GM12878 (cell line): ENCODE data around the gene ADGRG4. TPM values are rescaled to one million over a fixed set of nuclear protein-coding genes. Genes with fewer than 3 reads are reported as not detected.

Experiments used
- ATAC-seq: fragments of 200-7000 bp; cut with Tn5 transposase; 3 replicates; pipeline ENCODE4 v1.9.1; 2020; ENCODE audit warnings: mild to moderate bottlenecking, moderate library complexity
- BruUV-seq: library from RNA; stranded (reverse); fragments of 400-500 nt; replicated peaks from 2 replicates; lab custom pipeline; 2021; lab: Mats Ljungman, UMichigan
- CTCF ChIA-PET: fragments of 300-600 bp; sonication (Branson Sonifier 250); formaldehyde crosslinking; extraction: SDS; loops from one replicate; lab custom pipeline; 2021; ENCODE audit warnings: inconsistent platforms; lab: Yijun Ruan, JAX
- POLR2A ChIA-PET: fragments of 350-600 bp; formaldehyde crosslinking; extraction: SDS; loops from one replicate; lab custom pipeline; 2021; ENCODE audit warnings: inconsistent platforms; lab: Charles Lee
- RAD21 ChIA-PET: fragments of 300-600 bp; sonication (Branson Sonifier 250); formaldehyde crosslinking; loops from one replicate; lab custom pipeline; 2023; ENCODE audit warnings: antibody characterized with exemption; ENCODE audit not compliant: unreplicated experiment; lab: Charles Lee
- SMC1A ChIA-PET: fragments of 300-600 bp; sonication (Branson Sonifier 250); formaldehyde crosslinking; loops from one replicate; lab custom pipeline; 2023; ENCODE audit not compliant: unreplicated experiment, uncharacterized antibody; lab: Charles Lee
- DNase-seq: peaks from one replicate; pipeline ENCODE4 v3.0.0-alpha.2; 2011; ENCODE audit warnings: low read depth, low spot score
- FAIRE-seq: peaks from 3 replicates; lab custom pipeline; 2011; peaks lifted over from hg19 to GRCh38; lab: Jason Lieb, UNC
- H2AFZ ChIP-seq: 2 replicates; pipeline ENCODE4 v1.6.0; 2011; ENCODE audit warnings: low read depth, low read length, control low read depth; ENCODE audit not compliant: control insufficient read depth
- H3K27ac ChIP-seq: 2 replicates; pipeline ENCODE4 v1.5.1; 2011; ENCODE audit warnings: control low read depth; ENCODE audit not compliant: control insufficient read depth, insufficient read depth
- H3K27me3 ChIP-seq, 2 experiments: replicated peaks in 1 of 2; 2 replicates each; pipeline versions ENCODE4 v1.6.0 to v1.6.1; 2011; ENCODE audit warnings: low read length in 1 of 2; ENCODE audit not compliant: control insufficient read depth in 2 of 2, insufficient read depth in 2 of 2
- H3K36me3 ChIP-seq, 2 experiments: 2 replicates each; pipeline ENCODE4 v1.5.1; 2011; ENCODE audit warnings: low read length in 1 of 2; ENCODE audit not compliant: control insufficient read depth in 2 of 2, insufficient read depth in 2 of 2
- H3K4me1 ChIP-seq: 2 replicates; pipeline ENCODE4 v1.6.1; 2011; ENCODE audit warnings: mild to moderate bottlenecking, low read length, moderate library complexity, mixed read lengths; ENCODE audit not compliant: control insufficient read depth, insufficient read depth
- H3K4me2 ChIP-seq: 2 replicates; pipeline ENCODE4 v1.6.0; 2011; ENCODE audit warnings: control low read depth; ENCODE audit not compliant: control insufficient read depth, insufficient read depth
- H3K4me3 ChIP-seq: fragments of 200-600 bp; sonication (generic); 2 replicates; pipeline ENCODE4 v1.5.1; 2016
- H3K79me2 ChIP-seq: 2 replicates; pipeline ENCODE4 v1.6.0; 2011; ENCODE audit warnings: low read length; ENCODE audit not compliant: control insufficient read depth, insufficient read depth
- H3K9ac ChIP-seq: 2 replicates; pipeline ENCODE4 v1.8.0; 2011; ENCODE audit warnings: low read length, control low read depth, mixed read lengths; ENCODE audit not compliant: control insufficient read depth, insufficient read depth
- H3K9me3 ChIP-seq: replicated peaks from 3 replicates; pipeline ENCODE4 v1.5.1; 2011; ENCODE audit warnings: mild to moderate bottlenecking, low read length; ENCODE audit not compliant: control insufficient read depth, insufficient read depth
- H4K20me1 ChIP-seq: 2 replicates; pipeline ENCODE4 v1.6.0; 2011; ENCODE audit not compliant: control insufficient read depth, insufficient read depth
- ATF3 ChIP-seq: IDR thresholded peaks from 2 replicates; pipeline ENCODE4 v1.6.1; 2011; ENCODE audit warnings: low read depth, mild to moderate bottlenecking, low read length, moderate library complexity, borderline replicate concordance; ENCODE audit errors: extremely low read depth
- CBX3 ChIP-seq: fragments of 200-600 bp; sonication (generic); IDR thresholded peaks from 2 replicates; pipeline ENCODE4 v1.6.1; 2016; ENCODE audit warnings: low read depth, borderline replicate concordance
- ESRRA ChIP-seq: IDR thresholded peaks from 2 replicates; pipeline ENCODE4 v1.6.1; 2012; ENCODE audit warnings: mild to moderate bottlenecking, low read length, improper control_type of control experiment
- ETV6 ChIP-seq, 2 experiments: fragments of 450-650 bp in 1 of 2; IDR thresholded peaks in 1 of 2; conservative IDR thresholded peaks in 1 of 2; 2 replicates each; pipeline ENCODE4 v1.6.1; 2014; ENCODE audit warnings: antibody characterized with exemption in 1 of 2, borderline replicate concordance in 1 of 2, low read depth in 1 of 2, mild to moderate bottlenecking in 1 of 2, moderate library complexity in 1 of 2
- FOS ChIP-seq: IDR thresholded peaks from 3 replicates; pipeline ENCODE4 v1.6.1; 2011; ENCODE audit warnings: borderline replicate concordance; ENCODE audit not compliant: insufficient read length; ENCODE audit errors: extremely low read depth
- HDGF ChIP-seq: fragments of 450-650 bp; IDR thresholded peaks from 2 replicates; pipeline ENCODE4 v1.6.1; 2016; ENCODE audit warnings: antibody characterized with exemption
- MEF2B ChIP-seq: fragments of 450-650 bp; IDR thresholded peaks from 2 replicates; pipeline ENCODE4 v1.6.1; 2018; ENCODE audit warnings: mild to moderate bottlenecking, moderate library complexity; ENCODE audit not compliant: partially characterized antibody, poor library complexity, severe bottlenecking
- NFXL1 ChIP-seq: fragments of 450-650 bp; IDR thresholded peaks from 2 replicates; pipeline ENCODE4 v1.6.1; 2017; ENCODE audit warnings: antibody characterized with exemption, mild to moderate bottlenecking, borderline replicate concordance
- RB1 ChIP-seq: fragments of 450-650 bp; formaldehyde crosslinking; IDR thresholded peaks from 2 replicates; pipeline ENCODE4 v1.6.1; 2017; ENCODE audit warnings: mild to moderate bottlenecking, borderline replicate concordance
- RUNX3 ChIP-seq: IDR thresholded peaks from 2 replicates; pipeline ENCODE4 v1.6.1; 2012; ENCODE audit warnings: low read length, inconsistent platforms
- SMC3 ChIP-seq: IDR thresholded peaks from 2 replicates; pipeline ENCODE4 v1.6.1; 2011; ENCODE audit warnings: low read length, improper control_type of control experiment, borderline replicate concordance
- ZNF274 ChIP-seq: IDR thresholded peaks from one replicate; pipeline ENCODE4 v1.8.0; 2011; ENCODE audit not compliant: insufficient read length, insufficient read depth
- ZNF592 ChIP-seq: fragments of 450-650 bp; IDR thresholded peaks from 2 replicates; pipeline ENCODE4 v1.6.1; 2017; ENCODE audit warnings: mild to moderate bottlenecking, moderate library complexity
- WGBS: methylation state at CpG from one replicate; pipeline ENCODE4 v1.1.6; 2016; ENCODE audit warnings: low lambda C conversion rate; ENCODE audit not compliant: insufficient replicate concordance, insufficient coverage; ENCODE audit errors: missing lambda C conversion rate; 5-methylcytosine and 5-hydroxymethylcytosine counted together
- in situ Hi-C: fragments of 300-500 bp; cut with MboI; formaldehyde crosslinking; loops from 9 replicates; pipeline ENCODE4 v1.14.3; 2018; ENCODE audit warnings: mixed read lengths
- intact Hi-C: fragments of 100-400 bp; cut with micrococcal nuclease; formaldehyde crosslinking; loops from one replicate; pipeline ENCODE4 v1.14.2; 2022; ENCODE audit not compliant: unreplicated experiment
- polyA plus RNA-seq, 11 experiments: library from polyadenylated mRNA; depleted of rRNA in 4 of 11; unstranded in 6 of 11; stranded (reverse) in 5 of 11; fragments of >200 nt; fragmentation: Nextera tagmentation in 4 of 11; fragmentation: Illumina TruSeq in 1 of 11; extraction: Ambion mirVana in 4 of 11; extraction: Trizol in 1 of 11; gene quantifications; 1 replicate in 1 of 11; 2 replicates in 10 of 11; pipeline versions ENCODE4 v1.2.1 to v1.2.3, GENCODE V29; 2011 to 2016; ENCODE audit warnings: inconsistent platforms in 2 of 11, missing spikeins in 2 of 11, low read depth in 1 of 11
- total RNA-seq, 4 experiments: library from RNA; depleted of rRNA in 3 of 4; stranded (reverse); fragments of >200 nt in 3 of 4; fragmentation: Illumina TruSeq in 1 of 4; extraction: Trizol in 1 of 4; gene quantifications; 2 replicates each; pipeline versions ENCODE4 v1.2.1 to v1.2.3, GENCODE V29; 2013 to 2021
- TF ChIP-seq, protein P1 (sequence below): fragments of 450-650 bp; IDR thresholded peaks from 2 replicates; pipeline ENCODE4 v1.6.1; 2016; ENCODE audit warnings: mild to moderate bottlenecking
- TF ChIP-seq, protein P2 (sequence below): fragments of 450-650 bp; formaldehyde crosslinking; IDR thresholded peaks from 2 replicates; pipeline ENCODE4 v1.5.0; 2022; ENCODE audit warnings: mild to moderate bottlenecking, missing genetic modification characterization

The ADGRG4 gene
- total and polyA plus RNA-seq, 10 of the 15 experiments (the other 5 are each of a cell fraction or from before 2014, with no cell fraction given): not detected

DNA sequence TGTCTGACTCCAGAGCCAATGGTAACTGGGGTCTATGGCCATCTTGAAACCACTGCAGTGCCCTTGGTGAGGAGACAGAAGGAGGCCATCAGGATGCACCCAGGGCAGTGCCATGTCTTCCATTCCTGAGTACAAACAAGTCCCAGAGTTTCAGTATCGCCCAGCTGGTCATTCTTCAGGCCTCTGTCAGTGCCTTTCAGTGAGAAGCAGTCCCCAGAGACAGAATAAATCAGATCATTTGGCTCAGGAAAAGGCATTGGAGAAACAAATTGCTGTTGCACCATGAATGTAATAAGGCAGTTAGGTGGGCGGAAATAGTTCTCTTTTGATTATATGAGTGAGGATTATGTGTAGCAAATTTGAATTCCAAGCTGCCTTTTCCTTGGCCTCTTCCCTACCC is 21.3 kb downstream of the ADGRG4 start:
- CTCF ChIA-PET: interaction anchor here (0.7 kb wide), 1 partner anchor 13 kb away, joined by 3 read pairs; no protein-coding TSS in a partner anchor
- RAD21 ChIA-PET: no interaction called here
- Histone ChIP-seq H3K79me2 (no peaks in the 10 kb centered on the region), H4K20me1 (no peaks in the 10 kb centered on the region), H2AFZ (no peak overlapping the region), H3K27ac (no peak overlapping the region), H3K9me3 (no peaks in the 10 kb centered on the region), H3K4me2 (no peak overlapping the region), H3K36me3 (no peaks in the 10 kb centered on the region), H3K4me3 (no peak overlapping the region), H3K27me3 (no peaks in the 10 kb centered on the region), H3K9ac (no peak overlapping the region), H3K4me1 (no peaks in the 10 kb centered on the region)
- DNase-seq: no peak
- POLR2A ChIA-PET: no interaction called here
- intact Hi-C loops (no loop called here), in situ Hi-C loops (no loop called here)
- no peak for FAIRE-seq
- BruUV-seq: no TSS peak
- TF ChIP-seq ZNF592: no peak
- TF ChIP-seq CBX3: no peak
- TF ChIP-seq SMC3: no peak
- no peak for TF ChIP-seq FOS
- TF ChIP-seq MEF2B: no peak
- no peak for TF ChIP-seq ETV6 (conservative IDR thresholded peaks at IDR 0.05 in 1 of 2, IDR thresholded peaks at IDR 0.05 in 1 of 2; ENCODE audit: borderline replicate concordance in 1 of 2, low read depth in 1 of 2)
- TF ChIP-seq RUNX3: no peak
- TF ChIP-seq RB1: no peak
- TF ChIP-seq, protein P1, sequence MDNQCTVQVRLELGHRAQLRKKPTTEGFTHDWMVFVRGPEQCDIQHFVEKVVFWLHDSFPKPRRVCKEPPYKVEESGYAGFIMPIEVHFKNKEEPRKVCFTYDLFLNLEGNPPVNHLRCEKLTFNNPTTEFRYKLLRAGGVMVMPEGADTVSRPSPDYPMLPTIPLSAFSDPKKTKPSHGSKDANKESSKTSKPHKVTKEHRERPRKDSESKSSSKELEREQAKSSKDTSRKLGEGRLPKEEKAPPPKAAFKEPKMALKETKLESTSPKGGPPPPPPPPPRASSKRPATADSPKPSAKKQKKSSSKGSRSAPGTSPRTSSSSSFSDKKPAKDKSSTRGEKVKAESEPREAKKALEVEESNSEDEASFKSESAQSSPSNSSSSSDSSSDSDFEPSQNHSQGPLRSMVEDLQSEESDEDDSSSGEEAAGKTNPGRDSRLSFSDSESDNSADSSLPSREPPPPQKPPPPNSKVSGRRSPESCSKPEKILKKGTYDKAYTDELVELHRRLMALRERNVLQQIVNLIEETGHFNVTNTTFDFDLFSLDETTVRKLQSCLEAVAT: no peak
- TF ChIP-seq ZNF274: no peak
- no peak for TF ChIP-seq ATF3
- TF ChIP-seq NFXL1: no peak
- no peak for TF ChIP-seq HDGF
- no peak for TF ChIP-seq ESRRA
- TF ChIP-seq, protein P2, sequence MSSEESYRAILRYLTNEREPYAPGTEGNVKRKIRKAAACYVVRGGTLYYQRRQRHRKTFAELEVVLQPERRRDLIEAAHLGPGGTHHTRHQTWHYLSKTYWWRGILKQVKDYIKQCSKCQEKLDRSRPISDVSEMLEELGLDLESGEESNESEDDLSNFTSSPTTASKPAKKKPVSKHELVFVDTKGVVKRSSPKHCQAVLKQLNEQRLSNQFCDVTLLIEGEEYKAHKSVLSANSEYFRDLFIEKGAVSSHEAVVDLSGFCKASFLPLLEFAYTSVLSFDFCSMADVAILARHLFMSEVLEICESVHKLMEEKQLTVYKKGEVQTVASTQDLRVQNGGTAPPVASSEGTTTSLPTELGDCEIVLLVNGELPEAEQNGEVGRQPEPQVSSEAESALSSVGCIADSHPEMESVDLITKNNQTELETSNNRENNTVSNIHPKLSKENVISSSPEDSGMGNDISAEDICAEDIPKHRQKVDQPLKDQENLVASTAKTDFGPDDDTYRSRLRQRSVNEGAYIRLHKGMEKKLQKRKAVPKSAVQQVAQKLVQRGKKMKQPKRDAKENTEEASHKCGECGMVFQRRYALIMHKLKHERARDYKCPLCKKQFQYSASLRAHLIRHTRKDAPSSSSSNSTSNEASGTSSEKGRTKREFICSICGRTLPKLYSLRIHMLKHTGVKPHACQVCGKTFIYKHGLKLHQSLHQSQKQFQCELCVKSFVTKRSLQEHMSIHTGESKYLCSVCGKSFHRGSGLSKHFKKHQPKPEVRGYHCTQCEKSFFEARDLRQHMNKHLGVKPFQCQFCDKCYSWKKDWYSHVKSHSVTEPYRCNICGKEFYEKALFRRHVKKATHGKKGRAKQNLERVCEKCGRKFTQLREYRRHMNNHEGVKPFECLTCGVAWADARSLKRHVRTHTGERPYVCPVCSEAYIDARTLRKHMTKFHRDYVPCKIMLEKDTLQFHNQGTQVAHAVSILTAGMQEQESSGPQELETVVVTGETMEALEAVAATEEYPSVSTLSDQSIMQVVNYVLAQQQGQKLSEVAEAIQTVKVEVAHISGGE (CRISPR knock-in tag): no peak
- SMC1A ChIA-PET: no interaction called here
- WGBS: 15% methylated on average over 2 of the region's 2 CpGs
- no peak for ATAC-seq
